ENCODE measurements around the gene XPO5. TPM values are rescaled to one million over a fixed set of nuclear protein-coding genes. Genes with fewer than 3 reads are reported as not detected.

XPO5 gene
- total and polyA plus RNA-seq, 9 of the 15 experiments (the other 6 are each of a cell fraction or from before 2014, with no cell fraction given) = 36.0 to 170 (median 99.1) TPM

DNA sequence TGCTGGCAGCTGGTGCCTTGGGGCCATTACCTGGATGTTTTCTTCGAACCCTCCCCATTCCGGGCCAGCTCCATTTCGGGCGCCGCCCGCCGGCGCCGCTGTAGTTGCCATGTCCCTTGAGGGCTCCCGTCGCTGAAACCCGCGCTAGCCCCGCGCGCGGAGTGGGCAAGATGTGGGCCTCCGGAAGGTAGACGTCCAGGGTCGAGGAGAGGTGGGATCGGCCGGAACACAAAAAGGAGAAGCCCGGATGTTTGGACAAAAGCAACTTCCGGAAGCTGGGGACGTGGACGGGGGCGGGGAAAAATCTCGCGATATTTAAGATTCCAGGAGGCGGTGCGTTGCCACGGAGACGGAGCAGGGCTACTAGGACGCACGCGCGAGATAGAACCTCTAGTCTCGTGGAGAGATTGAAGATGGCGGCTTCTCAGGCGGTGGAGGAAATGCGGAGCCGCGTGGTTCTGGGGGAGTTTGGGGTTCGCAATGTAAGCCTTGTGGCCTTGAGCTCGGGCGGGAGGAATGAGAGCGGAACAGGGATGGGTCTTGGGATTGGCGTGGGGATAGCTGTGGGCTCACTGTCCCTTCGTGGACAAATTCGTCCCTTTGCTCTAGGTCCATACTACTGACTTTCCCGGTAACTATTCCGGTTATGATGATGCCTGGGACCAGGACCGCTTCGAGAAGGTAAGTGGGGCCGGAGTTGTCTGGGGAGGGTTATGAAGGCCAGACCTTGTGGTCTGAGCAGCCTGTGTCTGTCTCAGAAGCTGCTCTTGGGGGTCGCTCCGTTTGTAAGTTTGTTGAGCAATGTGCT lies 58.9 kb downstream of the XPO5 start, which contains the start of the genes POLR1C and YIPF3 (continued):
- TF ChIP-seq, protein P1, sequence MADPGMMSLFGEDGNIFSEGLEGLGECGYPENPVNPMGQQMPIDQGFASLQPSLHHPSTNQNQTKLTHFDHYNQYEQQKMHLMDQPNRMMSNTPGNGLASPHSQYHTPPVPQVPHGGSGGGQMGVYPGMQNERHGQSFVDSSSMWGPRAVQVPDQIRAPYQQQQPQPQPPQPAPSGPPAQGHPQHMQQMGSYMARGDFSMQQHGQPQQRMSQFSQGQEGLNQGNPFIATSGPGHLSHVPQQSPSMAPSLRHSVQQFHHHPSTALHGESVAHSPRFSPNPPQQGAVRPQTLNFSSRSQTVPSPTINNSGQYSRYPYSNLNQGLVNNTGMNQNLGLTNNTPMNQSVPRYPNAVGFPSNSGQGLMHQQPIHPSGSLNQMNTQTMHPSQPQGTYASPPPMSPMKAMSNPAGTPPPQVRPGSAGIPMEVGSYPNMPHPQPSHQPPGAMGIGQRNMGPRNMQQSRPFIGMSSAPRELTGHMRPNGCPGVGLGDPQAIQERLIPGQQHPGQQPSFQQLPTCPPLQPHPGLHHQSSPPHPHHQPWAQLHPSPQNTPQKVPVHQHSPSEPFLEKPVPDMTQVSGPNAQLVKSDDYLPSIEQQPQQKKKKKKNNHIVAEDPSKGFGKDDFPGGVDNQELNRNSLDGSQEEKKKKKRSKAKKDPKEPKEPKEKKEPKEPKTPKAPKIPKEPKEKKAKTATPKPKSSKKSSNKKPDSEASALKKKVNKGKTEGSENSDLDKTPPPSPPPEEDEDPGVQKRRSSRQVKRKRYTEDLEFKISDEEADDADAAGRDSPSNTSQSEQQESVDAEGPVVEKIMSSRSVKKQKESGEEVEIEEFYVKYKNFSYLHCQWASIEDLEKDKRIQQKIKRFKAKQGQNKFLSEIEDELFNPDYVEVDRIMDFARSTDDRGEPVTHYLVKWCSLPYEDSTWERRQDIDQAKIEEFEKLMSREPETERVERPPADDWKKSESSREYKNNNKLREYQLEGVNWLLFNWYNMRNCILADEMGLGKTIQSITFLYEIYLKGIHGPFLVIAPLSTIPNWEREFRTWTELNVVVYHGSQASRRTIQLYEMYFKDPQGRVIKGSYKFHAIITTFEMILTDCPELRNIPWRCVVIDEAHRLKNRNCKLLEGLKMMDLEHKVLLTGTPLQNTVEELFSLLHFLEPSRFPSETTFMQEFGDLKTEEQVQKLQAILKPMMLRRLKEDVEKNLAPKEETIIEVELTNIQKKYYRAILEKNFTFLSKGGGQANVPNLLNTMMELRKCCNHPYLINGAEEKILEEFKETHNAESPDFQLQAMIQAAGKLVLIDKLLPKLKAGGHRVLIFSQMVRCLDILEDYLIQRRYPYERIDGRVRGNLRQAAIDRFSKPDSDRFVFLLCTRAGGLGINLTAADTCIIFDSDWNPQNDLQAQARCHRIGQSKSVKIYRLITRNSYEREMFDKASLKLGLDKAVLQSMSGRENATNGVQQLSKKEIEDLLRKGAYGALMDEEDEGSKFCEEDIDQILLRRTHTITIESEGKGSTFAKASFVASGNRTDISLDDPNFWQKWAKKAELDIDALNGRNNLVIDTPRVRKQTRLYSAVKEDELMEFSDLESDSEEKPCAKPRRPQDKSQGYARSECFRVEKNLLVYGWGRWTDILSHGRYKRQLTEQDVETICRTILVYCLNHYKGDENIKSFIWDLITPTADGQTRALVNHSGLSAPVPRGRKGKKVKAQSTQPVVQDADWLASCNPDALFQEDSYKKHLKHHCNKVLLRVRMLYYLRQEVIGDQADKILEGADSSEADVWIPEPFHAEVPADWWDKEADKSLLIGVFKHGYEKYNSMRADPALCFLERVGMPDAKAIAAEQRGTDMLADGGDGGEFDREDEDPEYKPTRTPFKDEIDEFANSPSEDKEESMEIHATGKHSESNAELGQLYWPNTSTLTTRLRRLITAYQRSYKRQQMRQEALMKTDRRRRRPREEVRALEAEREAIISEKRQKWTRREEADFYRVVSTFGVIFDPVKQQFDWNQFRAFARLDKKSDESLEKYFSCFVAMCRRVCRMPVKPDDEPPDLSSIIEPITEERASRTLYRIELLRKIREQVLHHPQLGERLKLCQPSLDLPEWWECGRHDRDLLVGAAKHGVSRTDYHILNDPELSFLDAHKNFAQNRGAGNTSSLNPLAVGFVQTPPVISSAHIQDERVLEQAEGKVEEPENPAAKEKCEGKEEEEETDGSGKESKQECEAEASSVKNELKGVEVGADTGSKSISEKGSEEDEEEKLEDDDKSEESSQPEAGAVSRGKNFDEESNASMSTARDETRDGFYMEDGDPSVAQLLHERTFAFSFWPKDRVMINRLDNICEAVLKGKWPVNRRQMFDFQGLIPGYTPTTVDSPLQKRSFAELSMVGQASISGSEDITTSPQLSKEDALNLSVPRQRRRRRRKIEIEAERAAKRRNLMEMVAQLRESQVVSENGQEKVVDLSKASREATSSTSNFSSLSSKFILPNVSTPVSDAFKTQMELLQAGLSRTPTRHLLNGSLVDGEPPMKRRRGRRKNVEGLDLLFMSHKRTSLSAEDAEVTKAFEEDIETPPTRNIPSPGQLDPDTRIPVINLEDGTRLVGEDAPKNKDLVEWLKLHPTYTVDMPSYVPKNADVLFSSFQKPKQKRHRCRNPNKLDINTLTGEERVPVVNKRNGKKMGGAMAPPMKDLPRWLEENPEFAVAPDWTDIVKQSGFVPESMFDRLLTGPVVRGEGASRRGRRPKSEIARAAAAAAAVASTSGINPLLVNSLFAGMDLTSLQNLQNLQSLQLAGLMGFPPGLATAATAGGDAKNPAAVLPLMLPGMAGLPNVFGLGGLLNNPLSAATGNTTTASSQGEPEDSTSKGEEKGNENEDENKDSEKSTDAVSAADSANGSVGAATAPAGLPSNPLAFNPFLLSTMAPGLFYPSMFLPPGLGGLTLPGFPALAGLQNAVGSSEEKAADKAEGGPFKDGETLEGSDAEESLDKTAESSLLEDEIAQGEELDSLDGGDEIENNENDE (IDR thresholded peaks at IDR 0.05; ENCODE audit: low read depth, low read length) = no peak
- TF ChIP-seq TAF7 (tag; IDR thresholded peaks at IDR 0.05) = peak; percentile 89
- TF ChIP-seq CBX3 (IDR thresholded peaks at IDR 0.05; ENCODE audit: borderline replicate concordance in 1 of 2, low read length in 2 of 2) = peak in 1 of 2 experiments; percentile 59; a peak in 1 of 3 replicates
- no peak for TF ChIP-seq KLF16 (IDR thresholded peaks at IDR 0.05)
- TF ChIP-seq, protein P2, sequence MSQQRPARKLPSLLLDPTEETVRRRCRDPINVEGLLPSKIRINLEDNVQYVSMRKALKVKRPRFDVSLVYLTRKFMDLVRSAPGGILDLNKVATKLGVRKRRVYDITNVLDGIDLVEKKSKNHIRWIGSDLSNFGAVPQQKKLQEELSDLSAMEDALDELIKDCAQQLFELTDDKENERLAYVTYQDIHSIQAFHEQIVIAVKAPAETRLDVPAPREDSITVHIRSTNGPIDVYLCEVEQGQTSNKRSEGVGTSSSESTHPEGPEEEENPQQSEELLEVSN (IDR thresholded peaks at IDR 0.05; ENCODE audit: borderline replicate concordance in 1 of 2, extremely low read depth in 1 of 2, insufficient read depth in 1 of 2, insufficient read length in 1 of 2, low read depth in 1 of 2, low read length in 1 of 2, poor library complexity in 1 of 2, severe bottlenecking in 1 of 2) = peak; percentile 12 to 34
- TF ChIP-seq GTF2E2 (tag; IDR thresholded peaks at IDR 0.05) = peak; percentile 90
- TF ChIP-seq, protein P3, sequence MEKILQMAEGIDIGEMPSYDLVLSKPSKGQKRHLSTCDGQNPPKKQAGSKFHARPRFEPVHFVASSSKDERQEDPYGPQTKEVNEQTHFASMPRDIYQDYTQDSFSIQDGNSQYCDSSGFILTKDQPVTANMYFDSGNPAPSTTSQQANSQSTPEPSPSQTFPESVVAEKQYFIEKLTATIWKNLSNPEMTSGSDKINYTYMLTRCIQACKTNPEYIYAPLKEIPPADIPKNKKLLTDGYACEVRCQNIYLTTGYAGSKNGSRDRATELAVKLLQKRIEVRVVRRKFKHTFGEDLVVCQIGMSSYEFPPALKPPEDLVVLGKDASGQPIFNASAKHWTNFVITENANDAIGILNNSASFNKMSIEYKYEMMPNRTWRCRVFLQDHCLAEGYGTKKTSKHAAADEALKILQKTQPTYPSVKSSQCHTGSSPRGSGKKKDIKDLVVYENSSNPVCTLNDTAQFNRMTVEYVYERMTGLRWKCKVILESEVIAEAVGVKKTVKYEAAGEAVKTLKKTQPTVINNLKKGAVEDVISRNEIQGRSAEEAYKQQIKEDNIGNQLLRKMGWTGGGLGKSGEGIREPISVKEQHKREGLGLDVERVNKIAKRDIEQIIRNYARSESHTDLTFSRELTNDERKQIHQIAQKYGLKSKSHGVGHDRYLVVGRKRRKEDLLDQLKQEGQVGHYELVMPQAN (IDR thresholded peaks at IDR 0.05; ENCODE audit: borderline replicate concordance) = peak; percentile 99
- TF ChIP-seq BRD9 (IDR thresholded peaks at IDR 0.05; ENCODE audit: low read depth, partially characterized antibody) = no peak
- peak; percentile 87 for TF ChIP-seq TAF1 (IDR thresholded peaks at IDR 0.05; ENCODE audit: control insufficient read depth, extremely low read depth, insufficient read depth, low read length, severe bottlenecking)
- TF ChIP-seq GATAD2A (IDR thresholded peaks at IDR 0.05) = no peak
- peak; percentile 38; the same call in 1 of the 2 replicates for TF ChIP-seq EP300 (IDR thresholded peaks at IDR 0.05; ENCODE audit: low read length)
- TF ChIP-seq POLR3G (IDR thresholded peaks at IDR 0.05; ENCODE audit: extremely low read depth, insufficient read length, insufficient replicate concordance) = no peak
